Neutrophil (primary cell): ENCODE data around the gene DOCK8.

Source experiments
- H3K27ac ChIP-seq: fragments of 200-600 bp; sonication (generic); 2 replicates; pipeline ENCODE4 v1.5.1; 2016; ENCODE audit warnings: mild to moderate bottlenecking, moderate library complexity
- H3K27me3 ChIP-seq: fragments of 200-600 bp; sonication (generic); 2 replicates; pipeline ENCODE4 v1.6.0; 2016; ENCODE audit warnings: mild to moderate bottlenecking
- H3K36me3 ChIP-seq: fragments of 200-600 bp; sonication (generic); 2 replicates; pipeline ENCODE4 v1.5.1; 2017
- H3K4me1 ChIP-seq, 2 experiments: fragments of 200-600 bp in 1 of 2; sonication (generic) in 1 of 2; 1 replicate in 1 of 2; 2 replicates in 1 of 2; pipeline versions ENCODE4 v1.5.1 to v1.6.1; 2013 to 2016; ENCODE audit warnings: low read depth in 1 of 2, low read length in 1 of 2, mild to moderate bottlenecking in 1 of 2, moderate library complexity in 1 of 2; ENCODE audit not compliant: control insufficient read depth in 1 of 2, insufficient read depth in 1 of 2
- H3K4me3 ChIP-seq, 2 experiments: fragments of 200-600 bp in 1 of 2; sonication (generic) in 1 of 2; 1 replicate in 1 of 2; 2 replicates in 1 of 2; pipeline ENCODE4 v1.5.1; 2013 to 2016; ENCODE audit warnings: low read depth in 1 of 2, low read length in 1 of 2, mild to moderate bottlenecking in 1 of 2, moderate library complexity in 1 of 2
- H3K9me3 ChIP-seq: fragments of 200-600 bp; sonication (generic); 2 replicates; pipeline ENCODE4 v1.5.1; 2016
- TF ChIP-seq, protein P1 (sequence below): fragments of 200-600 bp; sonication (generic); IDR thresholded peaks from 2 replicates; pipeline ENCODE4 v1.5.1; 2016; ENCODE audit warnings: antibody characterized with exemption

DOCK8 gene

DNA sequence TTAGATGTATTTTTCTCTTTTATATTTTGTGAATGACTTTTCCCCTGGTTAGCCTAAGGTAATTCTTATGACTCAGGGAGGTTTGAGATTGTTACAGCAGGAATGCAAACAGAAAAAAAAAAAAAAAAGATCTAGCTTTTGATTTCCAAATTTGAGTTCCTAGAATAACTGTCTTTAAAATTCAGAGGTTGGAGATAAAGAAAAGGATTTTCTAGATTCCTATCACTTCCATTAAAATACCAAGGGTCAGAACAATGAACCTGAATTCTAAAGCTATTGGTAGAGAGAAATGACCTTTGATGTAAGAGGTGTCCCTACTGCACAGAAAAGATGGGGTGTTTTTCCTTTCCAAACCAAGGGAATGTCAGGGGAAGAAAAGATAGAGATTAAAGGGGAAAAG lies 262.5 kb downstream of the DOCK8 start:
- peaks cover 0 to 6% of the 10 kb centered on the region in 2 experiments for H3K4me1 ChIP-seq
- H3K9me3 ChIP-seq: no peaks in the 10 kb centered on the region
- no peak overlapping the region for H3K4me3 ChIP-seq
- no peaks in the 10 kb centered on the region for H3K27me3 ChIP-seq
- TF ChIP-seq, protein P1, sequence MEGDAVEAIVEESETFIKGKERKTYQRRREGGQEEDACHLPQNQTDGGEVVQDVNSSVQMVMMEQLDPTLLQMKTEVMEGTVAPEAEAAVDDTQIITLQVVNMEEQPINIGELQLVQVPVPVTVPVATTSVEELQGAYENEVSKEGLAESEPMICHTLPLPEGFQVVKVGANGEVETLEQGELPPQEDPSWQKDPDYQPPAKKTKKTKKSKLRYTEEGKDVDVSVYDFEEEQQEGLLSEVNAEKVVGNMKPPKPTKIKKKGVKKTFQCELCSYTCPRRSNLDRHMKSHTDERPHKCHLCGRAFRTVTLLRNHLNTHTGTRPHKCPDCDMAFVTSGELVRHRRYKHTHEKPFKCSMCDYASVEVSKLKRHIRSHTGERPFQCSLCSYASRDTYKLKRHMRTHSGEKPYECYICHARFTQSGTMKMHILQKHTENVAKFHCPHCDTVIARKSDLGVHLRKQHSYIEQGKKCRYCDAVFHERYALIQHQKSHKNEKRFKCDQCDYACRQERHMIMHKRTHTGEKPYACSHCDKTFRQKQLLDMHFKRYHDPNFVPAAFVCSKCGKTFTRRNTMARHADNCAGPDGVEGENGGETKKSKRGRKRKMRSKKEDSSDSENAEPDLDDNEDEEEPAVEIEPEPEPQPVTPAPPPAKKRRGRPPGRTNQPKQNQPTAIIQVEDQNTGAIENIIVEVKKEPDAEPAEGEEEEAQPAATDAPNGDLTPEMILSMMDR: no peak
- H3K27ac ChIP-seq: no peak overlapping the region
- H3K36me3 ChIP-seq: no peaks in the 10 kb centered on the region

DNA sequence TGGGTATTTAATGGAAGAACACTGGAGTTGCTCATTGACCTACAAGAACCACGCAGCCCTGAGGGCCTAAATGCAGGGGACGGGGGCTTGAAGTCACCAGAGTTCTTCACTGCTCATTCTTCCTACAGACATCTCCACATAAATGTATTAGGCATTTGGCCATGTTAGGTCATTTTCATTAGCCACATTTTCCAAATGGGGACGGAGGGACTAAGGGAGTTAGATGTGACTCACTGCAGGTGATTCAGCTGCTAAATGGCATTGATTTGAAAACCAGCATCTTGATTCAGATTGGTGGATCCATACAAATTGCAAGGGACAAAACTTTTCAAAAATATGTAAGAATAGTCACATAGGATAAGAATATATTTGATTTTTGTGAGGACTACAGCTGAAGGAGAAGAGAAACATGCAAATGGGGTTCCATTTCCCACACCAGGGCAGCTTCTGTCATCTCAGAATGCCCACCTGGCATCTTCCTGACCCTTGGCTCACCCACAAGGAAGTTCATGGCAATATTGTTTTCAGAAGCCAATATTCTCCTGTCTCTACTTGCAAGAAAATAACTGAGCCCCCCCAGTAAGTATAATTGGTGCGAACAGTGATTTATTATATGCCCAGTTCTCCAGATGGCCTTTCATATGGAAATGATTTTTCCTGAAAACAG lies 264.8 kb downstream of the DOCK8 start:
- no peaks in the 10 kb centered on the region for H3K27me3 ChIP-seq
- TF ChIP-seq, protein P1: no peak
- H3K4me1 ChIP-seq: no peaks in the 10 kb centered on the region
- H3K4me3 ChIP-seq: no peak overlapping the region
- no peak overlapping the region for H3K27ac ChIP-seq
- no peaks in the 10 kb centered on the region for H3K9me3 ChIP-seq
- H3K36me3 ChIP-seq: no peaks in the 10 kb centered on the region

DNA sequence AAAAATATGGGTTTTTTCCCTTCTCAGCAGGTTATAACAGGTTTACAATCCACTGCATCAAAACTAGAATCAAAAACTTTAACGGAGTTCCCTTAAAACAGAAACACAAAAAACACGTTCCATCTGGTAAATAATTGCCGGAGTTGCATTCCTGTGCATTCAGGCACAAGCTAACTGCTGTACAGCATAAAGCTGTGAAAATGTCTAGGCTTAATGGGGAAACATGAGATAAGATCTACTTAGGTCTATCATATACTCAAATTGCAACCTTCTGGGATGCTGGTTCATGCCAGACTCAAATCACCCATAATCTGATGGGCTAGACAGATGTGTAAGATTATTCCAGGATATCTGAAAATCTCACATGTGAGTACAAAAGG lies 265.3 kb downstream of the DOCK8 start:
- Histone ChIP-seq H3K36me3 (no peaks in the 10 kb centered on the region), H3K9me3 (no peaks in the 10 kb centered on the region), H3K27me3 (no peaks in the 10 kb centered on the region), H3K4me3 (no peak overlapping the region), H3K27ac (no peak overlapping the region), H3K4me1 (no peaks in the 10 kb centered on the region)
- TF ChIP-seq, protein P1: no peak

DNA sequence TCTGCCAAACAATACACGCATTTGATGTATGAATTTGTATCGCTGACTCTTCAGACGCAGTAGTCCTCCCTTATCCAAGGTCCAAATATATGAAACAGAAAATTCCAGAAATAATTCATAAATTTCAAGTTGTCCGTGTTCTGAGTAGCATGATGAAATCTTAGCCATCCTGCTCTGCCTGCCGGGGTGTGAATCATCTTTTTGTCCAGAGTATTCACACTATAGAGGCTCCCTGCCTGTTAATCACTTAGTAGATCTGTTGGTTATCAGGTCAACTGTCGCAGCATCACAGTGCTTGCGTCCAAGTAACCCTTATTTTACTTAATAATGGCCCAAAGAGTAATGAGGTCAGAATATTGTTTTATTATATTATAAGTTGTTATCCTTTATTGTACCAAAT lies 268.1 kb downstream of the DOCK8 start:
- Histone ChIP-seq H3K36me3 (no peaks in the 10 kb centered on the region), H3K27me3 (no peaks in the 10 kb centered on the region), H3K4me1 (no peaks in the 10 kb centered on the region), H3K27ac (no peak overlapping the region), H3K4me3 (no peak overlapping the region), H3K9me3 (no peaks in the 10 kb centered on the region)
- TF ChIP-seq, protein P1: no peak

DNA sequence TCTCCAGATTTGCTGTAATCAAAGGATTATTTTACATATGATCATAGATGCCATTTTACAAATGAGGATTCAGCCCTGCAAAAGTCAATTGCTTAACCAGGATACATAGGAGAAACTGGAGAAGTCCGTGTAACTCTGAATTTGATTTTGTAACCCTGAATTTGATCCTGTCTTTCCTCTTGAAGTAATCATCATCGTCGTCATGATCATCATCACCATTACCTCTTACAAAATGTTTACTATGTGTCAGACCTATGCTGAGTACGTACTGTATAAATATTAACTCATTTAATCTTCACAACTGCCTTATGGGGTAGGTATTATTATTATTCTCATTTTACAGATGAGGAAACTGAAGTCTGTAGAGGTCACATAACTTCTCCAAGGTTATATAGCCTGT lies 271.5 kb downstream of the DOCK8 start:
- peaks cover 7 to 10% of the 10 kb centered on the region in 2 experiments for H3K4me1 ChIP-seq
- no peaks in the 10 kb centered on the region for H3K27me3 ChIP-seq
- H3K36me3 ChIP-seq: no peaks in the 10 kb centered on the region
- H3K4me3 ChIP-seq: no peak overlapping the region
- no peaks in the 10 kb centered on the region for H3K9me3 ChIP-seq
- H3K27ac ChIP-seq: no peak overlapping the region
- TF ChIP-seq, protein P1: no peak
